Measurements from ENCODE around the gene TRIM74.
"Not testable (repeated sequence)": the region's sequence is repeated elsewhere in the genome, so short reads cannot be mapped to it uniquely, and the experiment has no call there.

The TRIM74 gene

DNA sequence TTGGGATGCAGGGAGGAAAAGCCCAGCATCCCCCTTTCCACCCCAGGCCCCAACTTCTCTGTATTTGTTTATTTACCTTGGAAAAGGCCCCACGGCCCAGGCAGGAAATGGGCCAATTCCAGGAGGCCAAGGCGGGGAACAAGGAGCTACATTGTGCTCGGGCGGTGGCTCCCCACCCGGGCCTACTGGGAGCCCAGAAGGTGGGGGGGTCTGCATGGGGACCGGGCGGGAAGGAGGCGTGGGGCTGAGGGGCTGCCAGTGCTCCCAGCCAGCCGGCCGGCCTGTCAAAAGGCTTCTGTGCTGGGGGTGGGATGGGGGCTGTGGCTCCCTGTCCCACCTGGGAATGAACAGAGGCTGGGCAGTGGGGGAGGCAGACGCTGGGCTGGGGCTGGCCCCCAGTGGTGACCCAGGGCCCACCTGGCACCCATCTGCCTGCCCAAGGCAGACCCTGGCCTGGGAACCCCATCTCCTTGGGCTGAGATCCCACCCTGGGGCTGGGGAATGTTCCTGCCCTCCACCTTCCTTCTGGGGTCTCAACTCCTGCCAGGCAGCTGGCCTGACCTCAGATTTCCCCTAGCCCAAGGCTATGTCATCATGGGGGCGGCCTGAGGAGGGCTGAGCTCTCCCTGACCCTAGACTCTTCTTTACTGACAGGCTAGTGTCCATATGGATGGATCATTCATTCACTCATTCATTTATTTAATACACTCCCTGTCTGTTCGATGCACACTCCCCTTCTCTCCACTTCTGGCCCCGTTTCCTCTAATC is 21.1 kb upstream of the TRIM74 start:
- H3K9me3 ChIP-seq (ENCODE audit: control insufficient read depth, insufficient read depth, low read depth, low read length); H3K27ac ChIP-seq (ENCODE audit: extremely low read depth, low read depth, low read length); H3K4me1 ChIP-seq (ENCODE audit: control insufficient read depth, insufficient read depth, low read length); CTCF ChIA-PET; H3K4me3 ChIP-seq (ENCODE audit: low read depth, low read length); POLR2A ChIA-PET; H3K36me3 ChIP-seq (ENCODE audit: control insufficient read depth in 2 of 2, insufficient read depth in 1 of 2, low read length in 2 of 2): not testable (repeated sequence)

DNA sequence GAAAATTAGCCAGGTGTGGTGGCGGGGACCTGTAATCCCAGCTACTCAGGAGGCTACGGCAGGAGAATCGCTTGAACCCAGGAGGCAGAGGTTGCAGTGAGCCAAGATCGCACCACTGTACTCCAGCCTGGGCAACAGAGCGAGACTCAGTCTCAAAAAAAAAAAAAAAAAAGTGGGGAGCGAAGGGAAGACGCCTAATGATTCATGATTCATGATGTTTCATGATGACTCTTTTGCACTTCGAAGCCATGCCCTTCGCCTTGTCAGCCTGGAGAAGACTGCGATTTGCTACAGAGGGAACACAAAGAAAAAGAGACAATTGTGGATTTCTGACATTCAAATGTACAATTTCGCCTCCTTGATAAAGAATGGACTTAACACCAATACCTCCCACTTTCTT is 12.8 kb upstream of the TRIM74 start:
- H3K27ac ChIP-seq (ENCODE audit: extremely low read depth, low read depth, low read length); H3K36me3 ChIP-seq (ENCODE audit: control insufficient read depth in 2 of 2, insufficient read depth in 1 of 2, low read length in 2 of 2); H3K4me3 ChIP-seq (ENCODE audit: low read depth, low read length); H3K9me3 ChIP-seq (ENCODE audit: control insufficient read depth, insufficient read depth, low read depth, low read length); CTCF ChIA-PET; H3K4me1 ChIP-seq (ENCODE audit: control insufficient read depth, insufficient read depth, low read length); POLR2A ChIA-PET: not testable (repeated sequence)

DNA sequence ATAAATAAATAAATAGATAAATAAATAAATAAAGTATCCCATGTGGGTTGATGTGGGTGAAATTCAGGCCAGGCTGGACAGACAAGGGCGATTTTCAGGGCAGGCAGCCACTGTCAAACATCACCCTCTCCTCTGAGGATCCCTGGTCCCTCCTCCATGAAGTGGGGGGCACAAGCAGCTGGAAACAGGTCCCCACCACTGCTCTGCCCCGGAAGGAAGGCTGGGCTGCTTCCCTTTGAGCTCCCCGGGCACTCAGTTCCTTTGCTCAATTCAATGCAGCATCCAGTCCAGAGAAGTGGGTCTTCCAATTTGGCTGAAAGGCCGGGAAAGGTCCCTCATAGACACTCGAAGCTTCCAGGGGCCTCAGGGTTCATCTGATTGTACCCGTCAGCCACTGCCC is 11.1 kb upstream of the TRIM74 start:
- H3K9me3 ChIP-seq (ENCODE audit: control insufficient read depth, insufficient read depth, low read depth, low read length); H3K27ac ChIP-seq (ENCODE audit: extremely low read depth, low read depth, low read length); POLR2A ChIA-PET; H3K4me3 ChIP-seq (ENCODE audit: low read depth, low read length); CTCF ChIA-PET; H3K4me1 ChIP-seq (ENCODE audit: control insufficient read depth, insufficient read depth, low read length); H3K36me3 ChIP-seq (ENCODE audit: control insufficient read depth in 2 of 2, insufficient read depth in 1 of 2, low read length in 2 of 2): not testable (repeated sequence)

DNA sequence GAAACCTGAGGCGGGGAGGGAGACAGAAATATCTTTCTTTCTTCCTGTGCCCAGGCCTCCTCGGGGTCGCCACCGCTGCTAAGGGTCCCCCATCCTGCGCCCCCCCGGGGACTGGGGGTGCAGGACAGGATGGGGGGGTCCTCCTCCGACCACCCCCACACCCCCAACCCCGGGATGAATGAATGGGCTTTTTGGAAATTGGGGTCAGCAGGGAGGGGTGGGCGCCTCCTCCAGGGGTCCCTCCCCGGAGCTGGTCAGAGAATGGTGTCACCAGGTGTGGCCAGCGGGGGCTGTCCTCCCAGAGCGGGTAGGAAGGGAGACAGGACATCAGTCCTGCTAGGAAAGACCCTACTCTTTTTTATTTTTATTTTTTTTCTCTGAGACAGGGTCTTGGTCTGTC is 7.2 kb upstream of the TRIM74 start:
- POLR2A ChIA-PET; H3K4me1 ChIP-seq (ENCODE audit: control insufficient read depth, insufficient read depth, low read length); H3K9me3 ChIP-seq (ENCODE audit: control insufficient read depth, insufficient read depth, low read depth, low read length); CTCF ChIA-PET; H3K4me3 ChIP-seq (ENCODE audit: low read depth, low read length); H3K36me3 ChIP-seq (ENCODE audit: control insufficient read depth in 2 of 2, insufficient read depth in 1 of 2, low read length in 2 of 2); H3K27ac ChIP-seq (ENCODE audit: extremely low read depth, low read depth, low read length): not testable (repeated sequence)

DNA sequence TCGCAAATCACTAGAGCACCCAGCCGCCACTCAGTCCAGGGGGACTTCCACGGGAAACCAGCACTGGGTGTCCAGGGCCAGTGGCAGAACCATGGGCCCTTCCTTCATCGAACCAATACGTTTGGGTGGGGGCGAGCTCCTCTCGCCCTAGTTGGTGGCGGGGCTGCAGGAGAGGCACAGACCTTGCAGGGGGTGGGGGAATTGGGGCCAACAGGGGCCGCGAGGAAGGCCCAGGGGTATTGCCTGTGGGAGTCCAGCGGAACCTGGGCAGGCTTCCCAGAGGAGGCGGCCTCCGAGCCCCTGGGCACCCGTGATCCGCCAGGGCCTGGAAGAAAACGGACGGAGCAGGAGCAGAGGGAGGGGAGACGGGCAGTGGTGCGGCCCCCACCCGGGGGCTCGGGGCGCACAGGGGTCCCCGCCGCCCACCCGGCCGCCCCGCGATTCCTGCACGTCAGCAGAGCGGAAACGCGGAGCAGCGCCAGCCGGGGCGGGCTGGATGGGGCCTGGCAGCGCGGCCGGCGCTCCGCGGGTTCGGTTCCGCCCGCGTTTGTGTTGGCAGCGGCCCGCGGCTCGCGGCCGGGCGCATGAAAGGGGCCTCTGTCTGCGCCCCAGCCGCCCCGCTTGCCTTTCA is 6.5 kb upstream of the TRIM74 start:
- H3K27ac ChIP-seq (ENCODE audit: extremely low read depth, low read depth, low read length); H3K9me3 ChIP-seq (ENCODE audit: control insufficient read depth, insufficient read depth, low read depth, low read length); POLR2A ChIA-PET; H3K36me3 ChIP-seq (ENCODE audit: control insufficient read depth in 2 of 2, insufficient read depth in 1 of 2, low read length in 2 of 2); H3K4me1 ChIP-seq (ENCODE audit: control insufficient read depth, insufficient read depth, low read length); CTCF ChIA-PET; H3K4me3 ChIP-seq (ENCODE audit: low read depth, low read length): not testable (repeated sequence)

DNA sequence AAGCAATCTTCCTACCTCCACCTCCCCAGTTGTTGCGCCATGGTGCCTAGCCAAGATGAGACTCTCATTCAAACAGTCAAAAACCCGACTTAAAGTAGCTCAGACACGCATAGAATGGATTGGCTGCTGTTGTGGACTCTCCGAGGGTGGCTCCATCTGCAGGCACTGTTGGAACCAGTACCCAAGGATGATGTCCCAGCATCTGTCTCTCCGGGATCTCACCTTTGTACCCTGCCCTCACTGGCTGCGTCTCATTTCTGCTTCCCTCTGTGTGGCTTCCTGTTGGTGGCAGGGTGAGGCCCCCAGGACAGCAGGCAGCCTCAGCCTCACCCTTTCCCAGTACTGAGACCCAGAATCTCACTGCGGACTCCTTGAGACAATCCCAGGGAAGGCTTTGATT is 5.5 kb upstream of the TRIM74 start:
- POLR2A ChIA-PET; H3K36me3 ChIP-seq (ENCODE audit: control insufficient read depth in 2 of 2, insufficient read depth in 1 of 2, low read length in 2 of 2); H3K9me3 ChIP-seq (ENCODE audit: control insufficient read depth, insufficient read depth, low read depth, low read length); H3K27ac ChIP-seq (ENCODE audit: extremely low read depth, low read depth, low read length); H3K4me3 ChIP-seq (ENCODE audit: low read depth, low read length); CTCF ChIA-PET; H3K4me1 ChIP-seq (ENCODE audit: control insufficient read depth, insufficient read depth, low read length): not testable (repeated sequence)

DNA sequence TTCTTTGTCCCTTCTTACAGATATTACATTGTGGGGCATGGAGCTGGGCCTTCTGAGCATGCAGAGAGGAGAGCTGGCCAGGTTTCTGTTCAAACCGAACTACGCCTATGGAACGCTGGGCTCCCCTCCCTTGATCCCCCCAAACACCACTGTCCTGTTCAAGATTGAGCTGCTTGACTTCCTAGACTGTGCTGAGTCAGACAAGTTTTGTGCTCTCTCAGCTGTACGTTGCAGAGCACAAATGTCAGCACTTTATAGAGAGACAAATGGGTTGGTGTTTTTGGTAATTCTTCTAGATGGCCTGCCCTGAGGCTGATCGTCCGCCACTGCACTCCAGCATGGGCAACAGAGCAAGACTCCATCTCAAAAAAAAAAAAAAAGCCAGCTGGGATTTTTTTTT is 2.2 kb upstream of the TRIM74 start:
- H3K4me1 ChIP-seq (ENCODE audit: control insufficient read depth, insufficient read depth, low read length); H3K4me3 ChIP-seq (ENCODE audit: low read depth, low read length); H3K27ac ChIP-seq (ENCODE audit: extremely low read depth, low read depth, low read length); POLR2A ChIA-PET; CTCF ChIA-PET; H3K9me3 ChIP-seq (ENCODE audit: control insufficient read depth, insufficient read depth, low read depth, low read length); H3K36me3 ChIP-seq (ENCODE audit: control insufficient read depth in 2 of 2, insufficient read depth in 1 of 2, low read length in 2 of 2): not testable (repeated sequence)

DNA sequence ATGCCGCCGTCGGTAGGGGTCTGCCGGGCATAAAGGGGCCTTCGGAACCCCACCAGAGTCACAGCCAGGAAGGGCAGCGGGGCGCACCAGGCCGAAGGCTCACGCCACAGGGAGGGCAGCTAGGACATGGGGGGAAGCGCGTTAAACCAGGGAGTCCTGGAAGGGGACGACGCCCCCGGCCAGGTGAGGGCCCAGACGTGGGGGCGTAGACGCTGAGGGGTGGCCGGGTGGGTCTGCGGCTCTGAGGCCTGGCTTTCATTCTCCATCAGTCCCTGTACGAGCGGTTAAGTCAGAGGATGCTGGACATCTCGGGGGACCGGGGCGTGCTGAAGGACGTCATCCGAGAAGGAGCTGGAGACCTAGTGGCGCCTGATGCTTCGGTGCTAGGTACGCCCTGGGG is 422 bp upstream of the TRIM74 start:
- H3K9me3 ChIP-seq (ENCODE audit: control insufficient read depth, insufficient read depth, low read depth, low read length); H3K27ac ChIP-seq (ENCODE audit: extremely low read depth, low read depth, low read length); POLR2A ChIA-PET; CTCF ChIA-PET; H3K4me1 ChIP-seq (ENCODE audit: control insufficient read depth, insufficient read depth, low read length); H3K4me3 ChIP-seq (ENCODE audit: low read depth, low read length); H3K36me3 ChIP-seq (ENCODE audit: control insufficient read depth in 2 of 2, insufficient read depth in 1 of 2, low read length in 2 of 2): not testable (repeated sequence)

DNA sequence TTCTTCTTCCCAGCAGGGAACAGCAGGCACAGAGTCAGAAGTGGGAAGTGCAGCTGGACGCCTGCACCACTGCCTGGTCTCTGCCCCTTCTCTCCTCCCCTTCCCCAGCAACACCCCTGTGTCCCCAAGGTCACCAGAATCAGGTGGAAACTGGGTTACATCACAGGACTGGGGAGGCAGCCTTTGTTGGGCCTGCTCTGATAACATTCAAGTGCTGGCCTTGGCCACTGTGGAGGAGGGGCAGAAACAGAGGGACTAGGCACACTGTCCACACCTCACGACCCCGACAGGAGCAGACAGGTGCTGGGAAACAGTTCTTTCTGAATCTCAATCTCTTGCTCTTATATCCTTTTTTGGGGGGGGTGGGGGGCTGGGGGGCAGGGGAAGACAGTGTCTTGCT is 2.4 kb downstream of the TRIM74 start:
- H3K27ac ChIP-seq (ENCODE audit: extremely low read depth, low read depth, low read length); H3K9me3 ChIP-seq (ENCODE audit: control insufficient read depth, insufficient read depth, low read depth, low read length); H3K4me3 ChIP-seq (ENCODE audit: low read depth, low read length); POLR2A ChIA-PET; CTCF ChIA-PET; H3K36me3 ChIP-seq (ENCODE audit: control insufficient read depth in 2 of 2, insufficient read depth in 1 of 2, low read length in 2 of 2); H3K4me1 ChIP-seq (ENCODE audit: control insufficient read depth, insufficient read depth, low read length): not testable (repeated sequence)

DNA sequence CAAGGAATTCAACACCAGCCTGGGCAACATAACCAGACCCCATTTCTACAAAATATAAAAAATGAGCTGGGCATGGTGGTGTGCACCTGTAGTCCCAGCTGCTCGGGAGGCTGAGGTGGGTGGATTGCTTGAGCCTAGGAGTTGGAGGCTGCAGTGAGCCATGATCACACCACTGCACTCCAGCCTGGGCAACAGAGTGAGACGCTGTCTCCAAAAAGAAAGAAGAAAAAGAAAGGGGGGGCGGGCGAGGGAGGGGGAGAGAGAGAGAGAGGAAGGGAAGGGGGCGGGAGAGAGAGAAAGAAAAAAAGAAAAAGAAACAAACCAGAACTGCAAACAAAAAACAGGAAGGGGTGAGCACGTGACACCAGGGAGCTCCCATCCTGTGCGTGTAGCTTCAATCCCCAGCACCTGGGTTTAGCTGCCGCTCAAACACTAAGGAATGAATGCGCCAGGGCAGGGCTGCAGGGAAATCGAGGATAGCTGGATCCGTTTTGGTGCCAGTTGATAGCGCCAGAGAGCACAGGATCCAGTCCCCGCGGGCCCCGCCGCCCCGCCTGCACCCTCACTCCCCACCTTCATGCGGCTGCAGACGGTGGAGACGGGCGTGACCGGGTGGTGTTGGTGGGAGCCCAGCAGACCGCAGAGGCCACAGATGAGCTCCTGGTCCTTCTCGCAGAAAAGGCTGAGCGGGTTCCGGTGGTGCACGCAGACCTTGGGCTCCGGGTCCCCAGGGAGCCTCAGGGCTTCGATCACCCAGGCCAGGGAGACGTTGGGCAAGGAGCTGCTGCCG is 3.9 kb downstream of the TRIM74 start:
- POLR2A ChIA-PET; H3K27ac ChIP-seq (ENCODE audit: extremely low read depth, low read depth, low read length); H3K4me3 ChIP-seq (ENCODE audit: low read depth, low read length); CTCF ChIA-PET; H3K36me3 ChIP-seq (ENCODE audit: control insufficient read depth in 2 of 2, insufficient read depth in 1 of 2, low read length in 2 of 2); H3K4me1 ChIP-seq (ENCODE audit: control insufficient read depth, insufficient read depth, low read length); H3K9me3 ChIP-seq (ENCODE audit: control insufficient read depth, insufficient read depth, low read depth, low read length): not testable (repeated sequence)

DNA sequence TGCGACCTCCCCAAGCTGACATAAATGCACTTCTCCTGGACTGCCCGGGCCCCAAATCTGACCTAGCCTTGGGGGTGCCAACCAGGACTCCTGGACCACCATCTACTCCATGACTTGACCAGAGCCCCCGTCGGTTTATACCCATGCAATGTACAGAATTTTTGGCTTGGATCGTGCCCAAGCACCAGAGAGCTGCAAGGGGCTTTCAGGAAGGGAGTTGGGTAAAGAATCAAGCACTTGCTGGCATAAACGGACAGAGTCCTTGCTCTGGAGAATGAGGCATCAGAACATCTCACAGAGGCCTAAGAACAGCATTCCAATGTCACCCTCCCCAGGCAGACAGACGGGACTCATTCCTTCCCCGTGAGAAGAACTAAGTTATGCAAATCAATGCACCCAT is 6.2 kb downstream of the TRIM74 start:
- H3K9me3 ChIP-seq (ENCODE audit: control insufficient read depth, insufficient read depth, low read depth, low read length); POLR2A ChIA-PET; H3K36me3 ChIP-seq (ENCODE audit: control insufficient read depth in 2 of 2, insufficient read depth in 1 of 2, low read length in 2 of 2); CTCF ChIA-PET; H3K4me1 ChIP-seq (ENCODE audit: control insufficient read depth, insufficient read depth, low read length); H3K4me3 ChIP-seq (ENCODE audit: low read depth, low read length); H3K27ac ChIP-seq (ENCODE audit: extremely low read depth, low read depth, low read length): not testable (repeated sequence)

Data from HEK293 (cell line).